Measurements from ENCODE around the gene PRADC1.

Gene PRADC1

GRCh38 chr2:73258186-73258912, 25.3 kb upstream of the PRADC1 start:
- DNase-seq: no peak

DNA sequence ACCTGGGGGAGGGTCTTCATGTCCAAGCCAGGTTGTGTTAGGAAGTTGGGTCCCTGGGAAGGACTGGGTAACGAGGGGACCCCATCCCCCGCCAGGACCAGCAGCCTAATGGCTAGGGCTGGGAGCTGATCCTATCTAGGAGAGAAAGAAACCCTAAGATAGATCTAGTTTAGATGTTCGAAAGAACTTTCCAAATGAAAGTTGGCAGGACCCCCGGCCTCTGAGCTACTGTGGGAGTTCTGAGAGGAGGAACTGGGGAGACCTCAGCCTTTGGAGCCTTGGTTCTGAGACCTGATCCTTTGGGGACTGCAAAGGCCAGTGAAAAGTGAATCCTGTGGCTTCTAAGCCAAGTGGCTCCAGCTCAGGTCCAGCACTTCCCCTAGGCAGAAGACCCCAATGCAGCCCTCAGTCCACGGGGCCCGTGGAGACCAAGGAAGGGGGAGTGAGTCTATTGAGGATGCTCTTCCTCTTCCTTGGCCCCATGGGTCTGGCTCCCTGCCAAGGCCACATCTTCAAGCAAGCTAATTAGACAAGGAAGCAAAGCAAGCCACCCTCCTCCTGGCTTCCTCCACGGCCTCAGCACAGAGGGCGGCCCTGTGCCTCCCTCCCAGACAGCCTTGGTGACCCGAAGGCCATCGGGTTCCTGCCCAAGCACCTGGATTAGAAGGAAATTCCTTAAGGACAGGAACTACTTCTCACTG, 24.5 kb upstream of the PRADC1 start:
- DNase-seq: peak; percentile 19

GRCh38 chr2:73257021-73257420, 24.0 kb upstream of the PRADC1 start:
- no peak for DNase-seq

DNA sequence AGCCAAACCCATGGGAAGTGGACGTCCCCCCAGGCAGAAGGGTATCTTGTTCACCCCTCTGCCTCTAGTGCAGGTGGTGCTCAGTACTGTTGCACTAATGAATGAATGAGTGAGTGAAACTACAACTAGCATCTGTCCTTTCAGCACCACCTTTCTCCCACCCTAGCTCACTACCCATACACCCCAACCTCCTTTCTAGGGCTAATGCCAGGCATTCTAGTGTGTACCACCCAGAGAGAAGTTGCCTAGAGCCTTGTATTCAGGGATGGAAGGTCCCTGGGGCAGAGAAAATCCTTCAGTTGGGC, 23.5 kb upstream of the PRADC1 start:
- no peak for DNase-seq

DNA sequence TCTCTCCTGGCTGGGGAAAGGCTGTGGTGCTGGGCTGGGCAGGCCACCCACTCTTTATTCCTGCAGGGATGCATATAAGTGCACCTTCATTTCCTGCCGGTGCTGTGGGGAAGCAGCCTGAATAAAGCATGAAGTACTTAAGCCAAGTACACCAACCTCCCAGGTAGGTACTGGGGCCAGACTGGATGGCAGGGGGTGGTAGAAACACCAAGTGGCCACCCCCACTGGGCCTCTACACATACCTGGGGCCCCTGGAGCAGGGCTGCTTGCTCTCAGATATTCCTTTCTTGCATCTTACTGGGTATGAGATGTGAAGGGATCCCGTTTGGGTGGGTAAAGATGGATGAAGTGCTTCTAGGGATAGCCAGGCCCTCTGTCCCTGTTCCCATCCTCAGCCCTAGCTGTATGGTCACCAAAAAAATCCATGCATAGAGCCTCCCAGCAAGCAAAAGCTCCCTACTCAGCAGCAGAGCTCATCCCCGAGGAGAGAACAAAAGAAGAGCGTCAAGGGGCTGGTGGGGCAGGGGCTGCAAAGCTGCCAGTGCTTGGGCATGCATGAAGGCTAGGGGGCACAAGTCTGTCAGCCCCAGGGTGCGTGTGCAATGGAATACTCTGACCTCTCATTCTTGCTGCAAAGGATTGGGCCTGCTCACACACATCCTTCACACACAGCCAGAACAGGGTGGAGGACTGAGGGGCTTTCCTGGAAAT, 23.0 kb upstream of the PRADC1 start:
- DNase-seq: no peak

DNA sequence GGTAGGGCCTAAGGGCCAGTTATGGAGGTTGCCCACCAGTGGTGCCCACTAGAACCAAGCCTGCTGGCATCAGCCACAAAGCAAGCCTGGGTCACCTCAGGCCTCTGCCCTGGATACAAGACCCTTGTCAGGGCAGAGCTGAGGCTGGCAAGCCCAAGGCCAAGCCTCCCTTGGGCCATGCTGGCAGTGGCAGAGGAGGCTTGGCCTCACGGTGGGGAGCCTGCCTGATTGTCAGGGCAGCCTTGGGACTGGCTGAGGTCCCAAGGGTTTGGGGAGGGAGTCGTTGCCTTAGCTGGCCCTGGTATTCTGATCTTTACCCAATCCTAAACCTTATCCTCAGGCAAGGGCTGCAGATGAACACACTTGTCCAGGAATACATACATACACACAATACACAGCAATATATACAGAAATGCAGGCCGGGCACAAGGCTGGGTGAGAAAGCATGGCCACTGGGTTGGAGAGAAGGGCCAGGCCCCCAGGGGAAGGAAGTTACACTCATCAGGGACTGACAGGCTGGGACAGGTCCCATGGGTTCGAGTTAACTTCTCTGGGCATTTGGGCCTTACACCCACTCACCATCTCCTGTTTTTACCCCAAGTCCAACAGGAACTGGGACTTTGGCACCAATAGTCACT, 22.1 kb upstream of the PRADC1 start:
- DNase-seq: no peak

- no peak for DNase-seq
Observed at GRCh38 chr2:73254343-73255006, 21.4 kb upstream of the PRADC1 start.

- no peak for DNase-seq
Observed at GRCh38 chr2:73253901-73254300, 20.9 kb upstream of the PRADC1 start.

DNA sequence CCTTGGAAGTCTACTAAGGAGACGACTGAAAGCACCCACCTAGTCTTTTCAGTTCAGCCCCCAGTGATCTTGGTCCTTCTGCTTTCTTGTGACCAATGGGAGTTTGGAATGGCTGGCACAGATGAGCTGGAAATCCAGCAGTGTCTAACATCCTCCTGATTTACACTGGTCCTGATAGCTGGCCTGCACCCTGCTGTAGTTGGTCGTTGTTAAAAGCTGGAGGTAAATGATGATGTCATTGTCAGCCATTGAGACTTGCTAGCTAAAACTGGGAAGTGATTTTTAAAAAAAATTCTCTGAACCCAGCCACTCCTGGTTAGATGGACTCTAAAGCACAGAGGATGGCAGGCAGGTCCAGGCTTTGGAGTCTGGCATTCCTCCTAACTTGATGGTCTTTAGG, 20.4 kb upstream of the PRADC1 start:
- DNase-seq: no peak

DNA sequence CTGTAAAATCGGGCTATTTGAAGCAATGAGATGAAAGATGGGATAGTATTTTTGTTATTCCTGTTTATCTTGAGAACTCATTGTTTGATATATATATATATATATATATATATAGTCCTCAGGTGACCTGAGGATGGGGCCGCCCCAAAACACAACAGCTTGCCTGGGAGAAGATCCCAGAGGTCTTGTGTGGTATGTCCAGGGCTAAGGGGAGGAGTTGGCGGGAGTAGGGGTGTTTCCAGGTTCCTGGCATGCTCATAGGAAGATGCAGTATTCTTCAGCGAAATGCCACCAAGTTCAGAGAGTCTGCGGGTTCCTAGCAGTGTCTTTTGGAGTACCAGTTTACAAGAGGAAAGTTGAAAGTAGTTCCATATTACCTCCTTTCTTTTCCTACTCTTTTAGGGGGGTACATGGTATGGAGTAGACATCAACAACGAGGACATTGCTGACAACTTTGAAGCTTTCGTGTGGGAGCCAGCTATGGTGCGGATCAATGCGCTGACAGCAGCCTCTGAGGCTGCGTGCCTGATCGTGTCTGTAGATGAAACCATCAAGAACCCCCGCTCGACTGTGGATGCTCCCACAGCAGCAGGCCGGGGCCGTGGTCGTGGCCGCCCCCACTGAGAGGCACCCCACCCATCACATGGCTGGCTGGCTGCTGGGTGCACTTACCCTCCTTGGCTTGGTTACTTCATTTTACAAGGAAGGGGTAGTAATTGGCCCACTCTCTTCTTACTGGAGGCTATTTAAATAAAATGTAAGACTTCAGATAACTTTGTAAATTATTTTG, 19.4 kb upstream of the PRADC1 start:
- no peak for DNase-seq

DNA sequence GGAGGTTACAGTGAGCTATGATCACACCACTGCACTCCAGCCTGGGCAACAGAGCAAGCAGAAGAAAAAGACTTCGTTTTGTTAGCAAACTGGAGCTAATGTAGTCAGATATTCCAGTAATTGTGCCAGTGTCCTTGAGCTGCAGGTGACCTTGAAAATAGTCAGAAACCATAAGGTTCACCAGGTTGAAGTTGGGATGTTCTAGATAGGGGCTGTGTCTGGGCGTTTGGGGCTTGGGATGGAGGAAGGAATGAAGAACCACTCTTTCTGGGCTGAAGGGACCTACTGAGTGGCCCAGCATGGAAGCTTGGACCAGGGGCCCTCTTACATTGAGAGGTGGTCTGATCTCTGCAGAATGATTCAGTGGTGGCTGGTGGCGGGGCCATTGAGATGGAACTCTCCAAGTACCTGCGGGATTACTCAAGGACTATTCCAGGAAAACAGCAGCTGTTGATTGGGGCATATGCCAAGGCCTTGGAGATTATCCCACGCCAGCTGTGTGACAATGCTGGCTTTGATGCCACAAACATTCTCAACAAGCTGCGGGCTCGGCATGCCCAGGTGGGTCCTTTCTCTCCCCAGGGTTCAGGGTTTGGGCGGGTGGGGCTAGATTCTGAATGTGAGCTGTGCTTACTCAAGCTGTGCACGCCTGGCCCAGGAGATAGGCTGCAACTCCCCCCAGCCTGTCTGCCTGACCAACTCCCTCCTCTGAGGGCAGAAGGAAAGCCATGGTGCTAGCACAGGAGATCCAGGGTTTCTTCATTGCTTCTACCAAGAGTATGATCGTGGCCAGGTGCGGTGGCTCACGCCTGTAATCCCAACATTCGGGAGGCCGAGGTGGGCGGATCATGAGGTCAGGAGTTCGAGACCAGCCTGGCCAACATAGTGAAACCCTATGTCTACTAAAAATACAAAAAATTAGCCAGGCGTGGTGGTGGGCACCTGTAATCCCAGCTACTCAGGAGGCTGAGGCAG, 18.1 kb upstream of the PRADC1 start:
- no peak for DNase-seq

DNA sequence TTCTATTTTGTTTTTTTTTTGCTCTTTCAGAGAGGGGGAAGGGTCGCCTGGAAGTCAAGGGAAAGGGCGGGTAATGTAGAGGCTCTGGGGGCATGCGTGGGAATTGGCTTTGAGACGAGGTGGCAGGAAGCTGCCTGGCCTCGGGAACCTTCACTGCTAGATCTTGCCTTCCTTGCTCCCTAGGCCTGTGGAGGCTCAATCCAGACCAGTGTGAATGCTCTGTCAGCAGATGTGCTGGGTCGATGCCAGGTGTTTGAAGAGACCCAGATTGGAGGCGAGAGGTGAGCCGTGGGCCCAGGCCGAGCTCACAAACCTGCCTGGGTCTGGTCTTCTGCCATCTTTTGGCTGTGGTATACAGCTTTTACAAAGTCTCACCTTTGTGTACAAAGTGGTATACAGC, 16.6 kb upstream of the PRADC1 start:
- DNase-seq: no peak

DNA sequence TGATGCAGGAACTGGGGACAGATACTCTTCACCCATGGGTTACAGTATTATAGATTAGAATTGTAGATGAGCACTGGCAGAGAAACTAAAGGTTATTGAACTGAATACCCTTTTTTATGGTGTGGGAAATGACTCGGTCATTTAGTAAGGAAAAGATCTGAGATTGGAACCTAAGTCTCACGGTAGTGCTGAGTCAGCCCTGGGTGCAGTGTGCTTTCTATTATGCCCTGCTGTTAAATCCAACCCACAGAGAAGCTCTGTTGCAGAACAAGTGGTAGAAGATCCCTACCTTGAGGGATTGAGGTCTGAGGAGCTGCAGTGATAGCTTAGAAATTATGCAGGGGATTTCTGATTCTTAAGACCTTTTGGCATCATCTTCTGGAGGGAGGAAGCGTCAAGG, 13.8 kb upstream of the PRADC1 start:
- no peak for DNase-seq

DNA sequence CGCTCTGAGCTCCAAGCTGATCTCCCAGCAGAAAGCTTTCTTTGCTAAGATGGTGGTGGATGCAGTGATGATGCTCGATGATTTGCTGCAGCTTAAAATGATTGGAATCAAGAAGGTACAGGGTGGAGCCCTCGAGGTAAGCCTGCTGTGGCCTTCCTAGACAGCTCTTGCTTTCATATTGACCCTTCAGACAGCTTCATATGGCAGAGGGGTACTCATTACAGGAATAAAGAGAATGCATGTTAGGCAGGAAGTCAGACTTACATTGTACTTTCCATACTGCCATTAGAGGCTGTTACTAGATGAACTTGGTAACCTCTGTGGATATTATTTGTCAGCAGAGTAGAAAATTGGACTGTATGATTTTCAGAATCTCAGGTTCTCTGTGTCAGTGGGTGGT, 11.5 kb upstream of the PRADC1 start:
- DNase-seq: no peak

- no peak for DNase-seq
Observed at GRCh38 chr2:73243884-73244570, 11.0 kb upstream of the PRADC1 start.

DNA sequence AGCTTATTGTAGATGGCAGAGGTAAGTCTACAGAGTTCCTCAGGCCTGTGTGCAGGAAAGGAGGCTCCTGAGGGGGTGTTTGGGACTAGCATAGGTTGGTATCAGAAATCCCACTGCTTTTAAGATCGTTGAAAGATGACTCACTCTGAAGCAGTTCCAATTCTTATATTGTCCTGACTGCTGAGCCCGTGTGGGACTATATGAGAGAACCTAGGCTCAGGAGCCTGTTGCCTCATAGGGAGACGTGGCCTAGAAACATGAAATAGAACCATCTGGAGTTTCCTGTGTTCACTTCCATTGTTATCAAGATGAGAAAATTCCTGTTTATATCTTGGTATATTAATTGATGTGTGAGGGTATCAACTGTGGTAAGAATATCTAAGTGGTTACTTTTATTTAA, 6.7 kb upstream of the PRADC1 start:
- no peak for DNase-seq

- no peak for DNase-seq
Observed at GRCh38 chr2:73238976-73239375, 5.9 kb upstream of the PRADC1 start.

DNA sequence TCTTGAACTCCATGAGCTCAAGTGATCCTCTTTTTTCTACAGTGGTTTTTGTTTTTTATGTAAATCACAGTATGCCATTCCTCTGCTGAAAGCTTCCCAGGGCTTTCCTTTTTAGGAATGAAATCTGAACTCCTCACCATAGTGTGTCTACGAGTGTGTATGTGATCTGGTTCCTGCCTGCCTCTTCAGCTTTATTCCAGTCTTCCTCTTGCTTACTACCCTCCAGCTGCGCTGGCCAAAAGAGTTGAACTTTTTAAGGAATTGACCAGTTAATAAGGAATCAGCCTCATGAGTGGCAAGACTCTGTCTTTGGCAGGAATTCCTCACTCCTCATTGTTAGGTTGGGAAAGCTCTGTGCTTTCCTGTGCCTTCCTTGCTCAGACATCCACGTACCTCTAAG, 5.1 kb upstream of the PRADC1 start:
- DNase-seq: no peak

GRCh38 chr2:73237168-73237567, 4.1 kb upstream of the PRADC1 start:
- no peak for DNase-seq

GRCh38 chr2:73235315-73236028, 2.4 kb upstream of the PRADC1 start:
- peak; percentile 13 for DNase-seq
